GM12873 (cell line): ENCODE results near the gene RNF135.

ENCODE experiments used
- CTCF ChIP-seq: IDR thresholded peaks from 2 replicates; pipeline ENCODE4 v1.5.1; 2012; ENCODE audit warnings: low read depth, mild to moderate bottlenecking, moderate library complexity, low read length, control low read depth; ENCODE audit not compliant: insufficient read depth; ENCODE audit errors: missing control alignments

Gene RNF135

DNA sequence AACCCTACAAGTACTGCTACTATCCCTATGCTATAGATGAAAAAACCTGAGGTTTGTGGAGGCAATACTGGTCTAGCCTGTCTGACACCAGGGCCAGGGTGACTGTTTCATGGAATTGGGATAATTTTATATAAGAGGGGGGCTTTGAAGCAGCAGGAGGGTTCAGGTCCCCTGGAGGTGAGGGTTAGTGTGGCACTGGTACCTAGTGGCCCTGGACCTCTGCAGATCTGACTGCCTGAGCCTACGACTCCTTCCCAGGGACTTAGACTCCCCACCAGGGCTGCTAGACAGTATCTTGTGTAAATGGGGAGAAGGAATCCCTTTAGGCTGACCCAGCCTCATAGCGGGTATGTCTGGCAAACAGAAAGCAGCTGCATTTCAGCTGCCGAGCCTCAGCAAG lies 42.3 kb upstream of the RNF135 start:
- no peak for TF ChIP-seq CTCF

GRCh38 chr17:30929081-30929633 lies 41.7 kb upstream of the RNF135 start:
- TF ChIP-seq CTCF, result no peak

- no peak for TF ChIP-seq CTCF
Measured at GRCh38 chr17:30930495-30930894, 40.3 kb upstream of the RNF135 start.

DNA sequence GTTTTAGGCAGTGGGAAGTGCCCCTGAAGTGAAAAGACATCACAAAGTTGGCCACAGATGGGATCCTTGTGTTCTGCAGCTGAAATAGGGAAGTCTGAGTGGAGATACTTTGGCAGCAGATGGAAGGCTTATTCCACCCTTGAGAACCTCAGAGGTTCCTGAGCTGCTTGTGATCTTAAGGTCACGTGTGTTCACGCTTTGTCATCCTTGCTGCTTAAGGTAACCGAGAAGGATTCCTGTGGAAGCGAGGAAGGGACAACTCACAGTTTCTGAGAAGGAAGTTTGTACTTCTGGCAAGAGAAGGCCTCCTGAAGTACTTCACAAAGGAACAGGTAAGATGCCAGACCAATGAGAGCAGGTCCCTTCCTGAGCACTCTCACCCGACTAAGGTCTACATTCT lies 36.9 kb upstream of the RNF135 start:
- no peak for TF ChIP-seq CTCF

GRCh38 chr17:30939051-30939689 lies 31.7 kb upstream of the RNF135 start:
- no peak for TF ChIP-seq CTCF

GRCh38 chr17:30942308-30943079 lies 28.3 kb upstream of the RNF135 start:
- no peak for TF ChIP-seq CTCF

GRCh38 chr17:30947796-30948195 lies 23.0 kb upstream of the RNF135 start:
- TF ChIP-seq CTCF, result no peak
